GM18505 (cell line): Measurements from ENCODE around the gene AGTRAP.

Experiments
- ATAC-seq: cut with Tn5 transposase; IDR thresholded peaks from one replicate; pipeline ENCODE4 v1.9.1; 2021; ENCODE audit not compliant: unreplicated experiment
- POLR2A ChIP-seq: IDR thresholded peaks from 4 replicates; pipeline ENCODE4 v1.6.1; 2011; ENCODE audit warnings: borderline replicate concordance; ENCODE audit not compliant: insufficient read depth, insufficient read length; ENCODE audit errors: extremely low read depth

Gene AGTRAP

DNA sequence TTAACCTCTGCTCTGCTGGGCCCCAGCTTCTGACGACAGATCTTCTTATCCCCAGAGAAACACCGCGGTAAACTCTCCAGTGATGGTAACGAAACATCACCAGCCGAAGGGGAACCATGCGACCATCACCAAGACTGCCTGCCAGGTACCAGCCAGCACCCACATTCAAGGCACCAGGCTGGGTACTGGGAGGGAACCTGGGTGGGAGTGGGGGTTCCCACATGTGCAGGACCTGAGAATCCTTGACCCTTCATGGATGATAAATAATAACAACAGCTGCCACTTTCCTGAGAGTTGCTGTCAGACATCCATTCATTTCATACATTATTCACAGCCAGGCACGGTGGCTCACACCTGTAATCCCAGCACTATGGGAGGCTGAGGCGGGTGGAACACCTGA, 23.7 kb upstream of the AGTRAP start:
- no peak for TF ChIP-seq POLR2A

DNA sequence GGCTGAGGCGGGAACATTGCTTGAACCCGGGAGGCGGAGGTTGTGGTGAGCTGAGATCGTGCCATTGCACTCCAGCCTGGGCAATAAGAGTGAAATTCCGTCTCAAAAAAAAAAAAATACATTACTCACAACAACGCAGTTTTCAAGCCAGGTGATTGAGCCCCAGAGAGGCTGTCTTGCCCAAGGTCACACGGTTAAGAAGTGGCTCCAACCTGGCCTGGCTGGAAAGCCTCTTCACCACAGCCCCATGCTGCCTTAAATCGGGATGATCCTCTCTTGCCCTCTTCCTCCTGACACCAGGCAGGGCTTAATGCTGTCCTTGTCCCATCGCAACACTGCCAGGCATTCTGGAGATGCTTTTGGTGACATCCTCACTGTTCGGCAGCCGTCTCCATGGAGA, 22.8 kb upstream of the AGTRAP start:
- ATAC-seq = no peak
- TF ChIP-seq POLR2A = no peak

More for the DNA sequence above, 23.7 kb upstream of the AGTRAP start:
- ATAC-seq = no peak

GRCh38 chr1:11714831-11715575, 20.9 kb upstream of the AGTRAP start:
- ATAC-seq = no peak
- no peak for TF ChIP-seq POLR2A

GRCh38 chr1:11719313-11720032, 16.5 kb upstream of the AGTRAP start:
- no peak for ATAC-seq
- no peak for TF ChIP-seq POLR2A

- ATAC-seq = no peak
- no peak for TF ChIP-seq POLR2A
Measured at GRCh38 chr1:11720033-11720376, 15.9 kb upstream of the AGTRAP start.

- no peak for ATAC-seq
- no peak for TF ChIP-seq POLR2A
Measured at GRCh38 chr1:11720525-11720924, 15.4 kb upstream of the AGTRAP start.

DNA sequence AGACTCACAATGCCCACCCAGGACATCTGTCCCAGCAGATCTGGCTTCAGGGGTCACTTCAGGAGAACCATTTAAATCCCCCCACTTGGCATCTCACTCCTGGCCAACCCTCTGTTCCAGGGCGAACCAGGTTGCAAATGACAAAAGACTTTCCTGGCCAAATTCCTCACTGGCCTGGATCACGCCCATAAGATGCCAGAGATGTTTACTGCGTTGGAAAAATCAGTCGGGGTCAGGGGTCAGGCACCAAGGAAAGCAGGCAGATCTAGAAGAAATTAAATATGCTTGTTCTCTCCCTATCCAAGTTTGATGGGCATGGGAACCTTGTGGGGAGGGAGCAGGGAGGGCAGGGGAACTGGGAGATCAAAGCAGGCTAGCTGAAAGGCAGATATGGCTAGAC, 14.6 kb upstream of the AGTRAP start:
- no peak for TF ChIP-seq POLR2A
- ATAC-seq = no peak

GRCh38 chr1:11722538-11722937, 13.4 kb upstream of the AGTRAP start:
- no peak for ATAC-seq
- no peak for TF ChIP-seq POLR2A

GRCh38 chr1:11725616-11726015, 10.3 kb upstream of the AGTRAP start:
- TF ChIP-seq POLR2A = no peak
- no peak for ATAC-seq

DNA sequence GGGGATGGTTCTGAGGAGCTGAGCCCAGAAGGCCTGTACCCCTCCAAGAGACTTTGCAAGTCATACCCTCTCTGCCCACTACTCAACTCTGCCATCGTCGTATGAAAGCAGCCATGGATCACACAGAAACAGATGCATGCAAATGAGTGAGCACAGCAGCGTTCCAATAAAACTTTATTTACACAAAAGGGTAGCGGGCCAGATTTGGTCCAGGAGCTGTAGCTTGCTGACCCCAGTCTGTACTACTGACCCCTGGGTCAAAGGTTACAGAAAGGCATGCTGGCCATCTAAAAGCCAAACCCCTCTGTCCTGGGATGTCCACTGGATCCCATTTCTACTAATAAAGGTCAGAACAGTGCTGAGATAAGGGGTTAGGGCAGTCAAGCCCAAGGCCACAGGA, 8.8 kb upstream of the AGTRAP start:
- ATAC-seq = no peak
- no peak for TF ChIP-seq POLR2A

DNA sequence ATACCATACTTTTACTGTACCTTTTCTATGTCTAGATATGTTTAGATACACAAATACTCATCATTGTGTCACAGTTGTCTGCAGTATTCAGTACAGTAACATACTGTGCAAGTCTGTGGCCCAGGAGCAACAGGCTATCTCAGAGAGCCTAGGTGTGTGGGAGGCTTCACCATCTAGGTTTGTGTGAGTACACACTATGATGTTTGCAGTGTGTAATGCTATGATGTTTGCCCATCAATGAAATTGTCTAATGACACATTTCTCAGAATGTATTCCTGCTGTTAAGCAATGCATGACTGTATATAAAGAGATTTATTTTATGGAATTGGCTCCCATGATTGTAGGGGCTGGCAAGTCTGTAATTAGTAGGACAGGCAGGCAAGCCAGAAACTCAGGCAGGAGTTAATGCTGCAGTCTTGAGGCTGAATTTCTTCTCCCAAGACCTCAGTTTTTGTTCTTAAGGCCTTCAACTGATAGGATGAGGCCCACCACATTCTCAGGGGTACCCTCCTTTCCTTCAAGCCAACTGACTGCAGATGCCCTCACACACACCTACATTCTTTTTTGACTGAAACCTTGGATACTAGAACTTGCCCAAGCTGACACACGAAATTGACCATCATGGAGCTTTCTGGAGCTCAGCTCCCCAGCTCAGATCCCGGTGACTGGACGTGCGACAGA, 7.7 kb upstream of the AGTRAP start:
- no peak for ATAC-seq
- no peak for TF ChIP-seq POLR2A

DNA sequence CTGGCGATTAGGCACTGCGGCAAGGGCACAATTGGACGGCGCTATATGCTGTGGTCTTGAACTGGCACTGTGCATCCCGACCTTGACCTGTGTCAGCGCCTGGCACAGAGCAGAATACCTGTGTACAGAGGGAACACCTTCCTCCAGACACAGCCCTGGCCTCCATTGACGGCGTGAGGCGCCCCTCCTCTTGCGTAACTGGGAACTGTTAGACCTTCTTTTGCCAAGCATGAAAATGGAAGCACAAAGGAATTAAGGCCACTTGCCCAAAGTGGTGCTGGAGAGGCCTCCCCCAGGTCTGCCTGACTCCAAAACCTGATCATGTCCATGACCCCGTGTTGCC, 6.8 kb upstream of the AGTRAP start:
- no peak for ATAC-seq
- TF ChIP-seq POLR2A = no peak

DNA sequence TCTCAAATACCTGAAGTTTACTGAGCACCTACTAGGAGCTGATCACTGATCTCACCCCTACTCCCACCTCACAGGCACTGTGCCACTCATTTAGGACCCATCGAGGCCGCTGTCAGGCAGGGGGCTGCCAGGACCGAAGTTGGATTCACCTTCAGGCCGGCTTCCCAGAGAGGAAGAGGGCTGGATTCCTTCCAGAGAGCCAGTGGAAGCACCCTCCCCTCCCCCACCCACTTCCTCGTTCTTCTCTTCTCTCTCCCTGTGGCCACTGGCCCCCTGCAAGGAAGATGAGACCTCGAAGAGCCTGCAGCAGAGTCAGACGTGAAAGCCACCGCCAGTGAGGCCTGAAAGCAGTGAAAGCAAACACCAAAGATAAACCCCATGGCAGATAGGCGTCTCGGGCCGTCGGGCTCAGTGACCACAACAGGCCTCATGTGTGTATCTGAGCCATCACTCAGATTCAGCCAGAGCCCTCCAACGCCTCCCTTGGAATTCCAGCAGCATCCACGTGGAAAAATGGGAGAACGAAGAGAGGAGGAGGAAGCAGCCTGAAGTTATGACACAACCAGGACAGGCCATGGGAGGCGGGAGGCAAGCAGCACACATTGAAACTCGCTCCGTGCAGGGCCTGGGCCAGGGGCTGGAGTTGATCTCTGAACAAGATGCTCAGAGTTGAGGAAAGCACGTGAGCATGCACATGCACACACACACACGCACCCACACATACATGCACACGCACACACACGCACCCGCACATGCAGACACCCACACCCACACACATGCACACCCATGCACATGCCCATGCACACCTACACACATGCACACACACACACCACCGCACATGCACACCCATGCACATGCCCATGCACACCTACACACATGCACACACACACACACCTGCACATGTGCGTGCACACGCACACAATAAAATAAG, 6.2 kb upstream of the AGTRAP start:
- no peak for TF ChIP-seq POLR2A
- no peak for ATAC-seq

- no peak for TF ChIP-seq POLR2A
- no peak for ATAC-seq
Measured at GRCh38 chr1:11730429-11730891, 5.5 kb upstream of the AGTRAP start.
